ENCODE data around the gene EOMES. TPM values are rescaled to one million over a fixed set of nuclear protein-coding genes. Genes with fewer than 3 reads are reported as not detected.

EOMES gene
- total RNA-seq, 5 donors from 2014 or later (not counting 1 experiment from before 2014, with no cell fraction given): 6.2 to 22.8 (median 14.4) TPM

- Histone ChIP-seq H3K9me3 (no peaks in the 10 kb centered on the region), H3K36me3 (ENCODE audit: control insufficient read depth in 2 of 2, extremely low read depth in 1 of 2, insufficient read depth in 1 of 2, low read length in 1 of 2) (no peaks in the 10 kb centered on the region), H3K27ac (ENCODE audit: low read length) (no peak overlapping the region), H3K4me3 (ENCODE audit: control insufficient read depth in 1 of 2, extremely low read depth in 1 of 2, low read length in 1 of 2) (peak overlapping the region; percentile 74 to 93), H3K27me3 (replicated peaks in 1 of 2; ENCODE audit: control insufficient read depth in 2 of 2, extremely low read depth in 1 of 2, insufficient read depth in 2 of 2, low read length in 1 of 2) (peaks cover 32 to 50% of the 10 kb centered on the region in 2 experiments), H3K4me1 (ENCODE audit: control insufficient read depth in 1 of 2, extremely low read depth in 1 of 2, insufficient read depth in 2 of 2, low read length in 2 of 2) (peaks cover 18 to 41% of the 10 kb centered on the region in 2 experiments)
- Mint-ChIP-seq H3K9me3 (no peaks in the 10 kb centered on the region), H3K4me3 (peak overlapping the region; percentile 83 to 89 (median 87)), H3K4me1 (peaks cover 44 to 49% (median 47%) of the 10 kb centered on the region in 3 donors), H3K27ac (peak overlapping the region; percentile 4 to 66), H3K27me3 (peaks cover 57 to 77% of the 10 kb centered on the region in 2 donors), H3K36me3 (no peaks in the 10 kb centered on the region)
- ChIA-PET POLR2A (interaction anchor here in 1 of 2 donors (1.0 kb wide), 1 partner anchor 33 kb away, joined by 3 read pairs; no protein-coding TSS in a partner anchor), CTCF (interaction anchor here (1.2 to 6.0 kb wide), 7 partner anchors 11 to 621 kb away, joined by 3 to 93 read pairs (median 5); no protein-coding TSS in a partner anchor)
- WGBS (ENCODE audit: insufficient coverage): 7% methylated on average over 12 of the region's 15 CpGs
- DNase-seq (no peak), ATAC-seq (replicated peaks in 1 of 4) (no peak)
Measured at GRCh38 chr3:27723456-27723814, 1.3 kb upstream of the EOMES start.

- WGBS (ENCODE audit: insufficient coverage): 13% methylated on average over 5 of the region's 13 CpGs
- Mint-ChIP-seq H3K36me3 (no peaks in the 10 kb centered on the region), H3K4me3 (peak overlapping the region; percentile 83 to 89 (median 87)), H3K4me1 (peaks cover 40 to 44% (median 43%) of the 10 kb centered on the region in 3 donors), H3K9me3 (no peaks in the 10 kb centered on the region), H3K27ac (peak overlapping the region in 1 of 2 donors; percentile 66), H3K27me3 (peaks cover 53 to 72% of the 10 kb centered on the region in 2 donors)
- H3K36me3 ChIP-seq (ENCODE audit: control insufficient read depth in 2 of 2, extremely low read depth in 1 of 2, insufficient read depth in 1 of 2, low read length in 1 of 2): no peaks in the 10 kb centered on the region
- H3K9me3 ChIP-seq: no peaks in the 10 kb centered on the region
- POLR2A ChIA-PET: interaction anchor here in 1 of 2 donors (1.0 kb wide), 1 partner anchor 34 kb away, joined by 3 read pairs; no protein-coding TSS in a partner anchor
- DNase-seq (no peak), ATAC-seq (replicated peaks in 1 of 4) (no peak)
- peaks cover 18 to 37% of the 10 kb centered on the region in 2 experiments for H3K4me1 ChIP-seq (ENCODE audit: control insufficient read depth in 1 of 2, extremely low read depth in 1 of 2, insufficient read depth in 2 of 2, low read length in 2 of 2)
- no peak overlapping the region for H3K27ac ChIP-seq (ENCODE audit: low read length)
- peak overlapping the region; percentile 74 to 93 for H3K4me3 ChIP-seq (ENCODE audit: control insufficient read depth in 1 of 2, extremely low read depth in 1 of 2, low read length in 1 of 2)
- H3K27me3 ChIP-seq (replicated peaks in 1 of 2; ENCODE audit: control insufficient read depth in 2 of 2, extremely low read depth in 1 of 2, insufficient read depth in 2 of 2, low read length in 1 of 2): peaks cover 31 to 46% of the 10 kb centered on the region in 2 experiments
- CTCF ChIA-PET: interaction anchor here (1.2 to 6.0 kb wide), 6 partner anchors 10 to 621 kb away, joined by 3 to 93 read pairs (median 5); no protein-coding TSS in a partner anchor
Measured at GRCh38 chr3:27723001-27723445, 900 bp upstream of the EOMES start.

- no peaks in the 10 kb centered on the region for H3K9me3 Mint-ChIP-seq
- peak overlapping the region; percentile 52 to 64 for H3K27ac Mint-ChIP-seq
- peak; percentile 10 to 19 (median 12) for ATAC-seq (replicated peaks in 1 of 4)
- POLR2A ChIA-PET: interaction anchor here in 1 of 2 donors (0.6 to 1.3 kb wide), 3 partner anchors 186 to 572 kb away, joined by 5 to 7 read pairs (median 5); no protein-coding TSS in a partner anchor
- peak in 1 of 35 experiments; percentile 7 for DNase-seq
- Histone ChIP-seq H3K36me3 (ENCODE audit: control insufficient read depth in 2 of 2, extremely low read depth in 1 of 2, insufficient read depth in 1 of 2, low read length in 1 of 2) (peaks cover 0 to 16% of the 10 kb centered on the region in 2 donors), H3K4me1 (ENCODE audit: control insufficient read depth in 1 of 2, extremely low read depth in 1 of 2, insufficient read depth in 2 of 2, low read length in 2 of 2) (peaks cover 16 to 45% of the 10 kb centered on the region in 2 experiments), H3K4me3 (ENCODE audit: control insufficient read depth in 1 of 2, extremely low read depth in 1 of 2, low read length in 1 of 2) (peak overlapping the region; percentile 74 to 93), H3K27ac (ENCODE audit: low read length) (peak overlapping the region; percentile 48), H3K9me3 (no peaks in the 10 kb centered on the region), H3K27me3 (replicated peaks in 1 of 2; ENCODE audit: control insufficient read depth in 2 of 2, extremely low read depth in 1 of 2, insufficient read depth in 2 of 2, low read length in 1 of 2) (peaks cover 29 to 45% of the 10 kb centered on the region in 2 experiments)
- peaks cover 33 to 40% (median 38%) of the 10 kb centered on the region in 3 donors for H3K4me1 Mint-ChIP-seq
- WGBS (ENCODE audit: insufficient coverage): under 1% methylated on average over 61 of the region's 64 CpGs
- peaks cover 6% of the 10 kb centered on the region for H3K36me3 Mint-ChIP-seq
- peaks cover 34 to 61% of the 10 kb centered on the region in 2 donors for H3K27me3 Mint-ChIP-seq
- peak overlapping the region; percentile 84 to 89 (median 84) for H3K4me3 Mint-ChIP-seq
- CTCF ChIA-PET: interaction anchor here (0.5 to 6.0 kb wide), 16 partner anchors 9 to 616 kb away, joined by 3 to 93 read pairs (median 4); no protein-coding TSS in a partner anchor
Measured at GRCh38 chr3:27720899-27721716, 1.0 kb downstream of the EOMES start.

GRCh38 chr3:27719314-27720003 is 2.7 kb downstream of the EOMES start:
- peak overlapping the region; percentile 62 for H3K27ac ChIP-seq (ENCODE audit: low read length)
- H3K4me3 ChIP-seq (ENCODE audit: control insufficient read depth in 1 of 2, extremely low read depth in 1 of 2, low read length in 1 of 2): peak overlapping the region in 1 of 2 donors; percentile 74
- POLR2A ChIA-PET: interaction anchor here (0.6 to 0.7 kb wide), 4 partner anchors 240 to 642 kb away, joined by 3 read pairs; no protein-coding TSS in a partner anchor
- CTCF ChIA-PET: interaction anchor here (0.5 to 6.0 kb wide), 15 partner anchors 7 to 636 kb away, joined by 3 to 93 read pairs (median 6); no protein-coding TSS in a partner anchor
- peaks cover 6% of the 10 kb centered on the region for H3K36me3 Mint-ChIP-seq
- peaks cover 38 to 48% (median 46%) of the 10 kb centered on the region in 3 donors for H3K4me1 Mint-ChIP-seq
- WGBS (ENCODE audit: insufficient coverage): 66% methylated on average over 2 of the region's 6 CpGs
- H3K27me3 Mint-ChIP-seq: peaks cover 30 to 59% of the 10 kb centered on the region in 2 donors
- H3K9me3 Mint-ChIP-seq: no peaks in the 10 kb centered on the region
- ATAC-seq (replicated peaks in 1 of 4) (no peak), DNase-seq (no peak)
- peaks cover 0 to 16% of the 10 kb centered on the region in 2 donors for H3K36me3 ChIP-seq (ENCODE audit: control insufficient read depth in 2 of 2, extremely low read depth in 1 of 2, insufficient read depth in 1 of 2, low read length in 1 of 2)
- H3K27me3 ChIP-seq (replicated peaks in 1 of 2; ENCODE audit: control insufficient read depth in 2 of 2, extremely low read depth in 1 of 2, insufficient read depth in 2 of 2, low read length in 1 of 2): peaks cover 27 to 49% of the 10 kb centered on the region in 2 experiments
- no peaks in the 10 kb centered on the region for H3K9me3 ChIP-seq
- peak overlapping the region; percentile 68 to 78 for H3K27ac Mint-ChIP-seq
- H3K4me1 ChIP-seq (ENCODE audit: control insufficient read depth in 1 of 2, extremely low read depth in 1 of 2, insufficient read depth in 2 of 2, low read length in 2 of 2): peaks cover 16 to 51% of the 10 kb centered on the region in 2 experiments
- peak overlapping the region; percentile 84 to 89 (median 84) for H3K4me3 Mint-ChIP-seq

- DNase-seq (no peak), ATAC-seq (replicated peaks in 1 of 4) (no peak)
- no peaks in the 10 kb centered on the region for H3K9me3 ChIP-seq
- 50% methylated on average over 1 of the region's 5 CpGs for WGBS (ENCODE audit: insufficient coverage)
- Mint-ChIP-seq H3K36me3 (peaks cover 6% of the 10 kb centered on the region), H3K9me3 (no peaks in the 10 kb centered on the region), H3K27me3 (peaks cover 30 to 59% of the 10 kb centered on the region in 2 donors), H3K4me3 (peak overlapping the region; percentile 44 to 89 (median 84)), H3K4me1 (peaks cover 38 to 48% (median 46%) of the 10 kb centered on the region in 3 donors), H3K27ac (peak overlapping the region; percentile 7 to 74)
- ChIA-PET POLR2A (no interaction called here), CTCF (interaction anchor here (0.5 to 4.8 kb wide), 5 partner anchors 38 to 614 kb away, joined by 3 to 36 read pairs (median 9); no protein-coding TSS in a partner anchor)
- peak overlapping the region; percentile 69 for H3K27ac ChIP-seq (ENCODE audit: low read length)
- H3K36me3 ChIP-seq (ENCODE audit: control insufficient read depth in 2 of 2, extremely low read depth in 1 of 2, insufficient read depth in 1 of 2, low read length in 1 of 2): peaks cover 0 to 16% of the 10 kb centered on the region in 2 donors
- H3K27me3 ChIP-seq (replicated peaks in 1 of 2; ENCODE audit: control insufficient read depth in 2 of 2, extremely low read depth in 1 of 2, insufficient read depth in 2 of 2, low read length in 1 of 2): peaks cover 30 to 48% of the 10 kb centered on the region in 2 experiments
- peaks cover 21 to 51% of the 10 kb centered on the region in 2 experiments for H3K4me1 ChIP-seq (ENCODE audit: control insufficient read depth in 1 of 2, extremely low read depth in 1 of 2, insufficient read depth in 2 of 2, low read length in 2 of 2)
- H3K4me3 ChIP-seq (ENCODE audit: control insufficient read depth in 1 of 2, extremely low read depth in 1 of 2, low read length in 1 of 2): peak overlapping the region in 1 of 2 donors; percentile 20
Measured at GRCh38 chr3:27718459-27718858, 3.7 kb downstream of the EOMES start.

Data from T-cell (primary cell).